Ovary (tissue), 9 donors: Measurements from ENCODE around the gene SERPINB6. TPM values are rescaled to one million over a fixed set of nuclear protein-coding genes. Genes with fewer than 3 reads are reported as not detected.

ENCODE experiments used
- DNase-seq, 5 donors: peaks; one replicate each; pipeline ENCODE4 v3.0.0-alpha.2; 2019 to 2020
- H3K27ac ChIP-seq, 2 donors: fragments of 200-600 bp; one replicate each; pipeline versions ENCODE4 v1.5.1 to v1.8.0; 2019 to 2022
- H3K27me3 ChIP-seq: fragments of 200-600 bp; one replicate; pipeline ENCODE4 v1.8.0; 2022
- H3K36me3 ChIP-seq: fragments of 200-600 bp; sonication (generic); one replicate; pipeline ENCODE4 v1.5.1; 2019
- H3K4me1 ChIP-seq: one replicate; pipeline ENCODE4 v1.8.1; 2013; ENCODE audit warnings: mild to moderate bottlenecking, moderate library complexity; ENCODE audit not compliant: insufficient read depth
- H3K4me3 ChIP-seq: fragments of 200-600 bp; sonication (generic); one replicate; pipeline ENCODE4 v1.5.1; 2017
- H3K9me3 ChIP-seq, 2 donors: fragments of 200-600 bp in 1 of 2; sonication (generic) in 1 of 2; one replicate each; pipeline versions ENCODE4 v1.5.1 to v1.8.1; 2013 to 2019; ENCODE audit warnings: mild to moderate bottlenecking in 1 of 2, moderate library complexity in 1 of 2
- EP300 ChIP-seq: sonication (generic); formaldehyde crosslinking; IDR thresholded peaks from one replicate; pipeline ENCODE4 v1.6.1; 2017; ENCODE audit warnings: antibody characterized with exemption
- POLR2A ChIP-seq: fragments of 450-650 bp; IDR thresholded peaks from one replicate; pipeline ENCODE4 v1.6.1; 2017; ENCODE audit warnings: antibody characterized with exemption, mild to moderate bottlenecking, moderate library complexity
- WGBS, 3 donors: extraction: QIAGEN DNeasy Blood & Tissue Kit in 1 of 3; methylation state at CpG; one replicate each; pipeline versions ENCODE4 v1.1.5 to v1.1.7; 2013 to 2017; 5-methylcytosine and 5-hydroxymethylcytosine counted together
- intact Hi-C, 4 donors: fragments of 100-400 bp; cut with DNase I; formaldehyde crosslinking; loops; one replicate each; pipeline versions ENCODE4 v1.11.0 to v1.15.1; 2022 to 2023
- polyA plus RNA-seq, 2 donors: library from polyadenylated mRNA; stranded (reverse); fragments of 200-250 nt in 1 of 2; fragments of 350-450 nt in 1 of 2; fragmentation: Illumina TruSeq in 1 of 2; extraction: RNeasy Lipid Tissue Mini Kit (QIAGEN cat#74804) in 1 of 2; gene quantifications; one replicate each; pipeline ENCODE4 v1.2.3, GENCODE V29; 2013 to 2014
- total RNA-seq, 7 donors: library from RNA; depleted of rRNA in 2 of 7; stranded (reverse); fragments of >200 nt in 2 of 7; fragmentation: NEBNext Ultra II Directional in 3 of 7; extraction: Animal tissue kit (Norgen Biotek cat#: 25700) in 3 of 7; gene quantifications; one replicate each; pipeline versions ENCODE4 v1.1.0 to v1.2.4, GENCODE V29; 2016 to 2023
- TF ChIP-seq, protein P1 (sequence below), 3 donors: fragments of 450-650 bp in 2 of 3; fragments of 200-600 bp in 1 of 3; IDR thresholded peaks; one replicate each; pipeline versions ENCODE4 v1.5.1 to v1.8.0; 2016 to 2022; ENCODE audit warnings: antibody characterized with exemption in 3 of 3, mild to moderate bottlenecking in 1 of 3
- donor health status: DM: no; HTN: no; CAD: no; lungs with moderate emphysema.
- donor health status: DM: no; HTN: no; CAD: no.
- donor health status: Bipolar disorder and iron deficiency.
- donor health status: DM: yes; HTN: yes; CAD: no.
- donor health status: DM: no; HTN: no; CAD: no.
- donor health status: DM: yes; HTN: yes; CAD: no.

SERPINB6 gene
- total and polyA plus RNA-seq, 9 donors = 98.1 to 252 (median 156) TPM

DNA sequence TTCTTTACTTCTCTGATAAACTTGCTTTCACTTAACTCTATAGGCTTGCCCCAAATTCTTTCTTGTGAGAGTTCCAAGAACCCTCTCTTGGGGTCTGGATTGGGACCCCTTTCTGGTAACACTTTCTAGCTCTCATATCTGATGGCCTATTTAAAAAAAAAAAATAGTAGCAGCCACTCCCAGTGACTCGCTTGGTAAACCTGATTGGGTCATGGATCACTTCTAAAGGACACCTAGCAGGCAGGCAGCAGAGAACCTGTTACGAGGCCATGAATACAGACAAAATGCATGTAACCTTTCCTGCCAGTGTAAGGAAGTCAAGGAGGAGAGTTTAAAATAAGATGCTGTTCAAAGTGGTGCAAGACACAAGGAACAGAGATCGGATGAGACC is 9.1 kb upstream of the SERPINB6 start:
- WGBS, 3 donors = 94 to 96% (median 94%) methylated on average over 3 of the region's 3 CpGs
- Histone ChIP-seq H3K9me3 (no peaks in the 10 kb centered on the region), H3K4me3 (no peak overlapping the region), H3K27ac (no peak overlapping the region), H3K36me3 (no peaks in the 10 kb centered on the region), H3K27me3 (no peaks in the 10 kb centered on the region), H3K4me1 (peaks cover 6% of the 10 kb centered on the region)
- TF ChIP-seq, protein P1, sequence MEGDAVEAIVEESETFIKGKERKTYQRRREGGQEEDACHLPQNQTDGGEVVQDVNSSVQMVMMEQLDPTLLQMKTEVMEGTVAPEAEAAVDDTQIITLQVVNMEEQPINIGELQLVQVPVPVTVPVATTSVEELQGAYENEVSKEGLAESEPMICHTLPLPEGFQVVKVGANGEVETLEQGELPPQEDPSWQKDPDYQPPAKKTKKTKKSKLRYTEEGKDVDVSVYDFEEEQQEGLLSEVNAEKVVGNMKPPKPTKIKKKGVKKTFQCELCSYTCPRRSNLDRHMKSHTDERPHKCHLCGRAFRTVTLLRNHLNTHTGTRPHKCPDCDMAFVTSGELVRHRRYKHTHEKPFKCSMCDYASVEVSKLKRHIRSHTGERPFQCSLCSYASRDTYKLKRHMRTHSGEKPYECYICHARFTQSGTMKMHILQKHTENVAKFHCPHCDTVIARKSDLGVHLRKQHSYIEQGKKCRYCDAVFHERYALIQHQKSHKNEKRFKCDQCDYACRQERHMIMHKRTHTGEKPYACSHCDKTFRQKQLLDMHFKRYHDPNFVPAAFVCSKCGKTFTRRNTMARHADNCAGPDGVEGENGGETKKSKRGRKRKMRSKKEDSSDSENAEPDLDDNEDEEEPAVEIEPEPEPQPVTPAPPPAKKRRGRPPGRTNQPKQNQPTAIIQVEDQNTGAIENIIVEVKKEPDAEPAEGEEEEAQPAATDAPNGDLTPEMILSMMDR (IDR thresholded peaks at IDR 0.05) = no peak
- no peak for TF ChIP-seq EP300
- no peak for TF ChIP-seq POLR2A
- intact Hi-C loops = no loop called here
- DNase-seq = no peak

DNA sequence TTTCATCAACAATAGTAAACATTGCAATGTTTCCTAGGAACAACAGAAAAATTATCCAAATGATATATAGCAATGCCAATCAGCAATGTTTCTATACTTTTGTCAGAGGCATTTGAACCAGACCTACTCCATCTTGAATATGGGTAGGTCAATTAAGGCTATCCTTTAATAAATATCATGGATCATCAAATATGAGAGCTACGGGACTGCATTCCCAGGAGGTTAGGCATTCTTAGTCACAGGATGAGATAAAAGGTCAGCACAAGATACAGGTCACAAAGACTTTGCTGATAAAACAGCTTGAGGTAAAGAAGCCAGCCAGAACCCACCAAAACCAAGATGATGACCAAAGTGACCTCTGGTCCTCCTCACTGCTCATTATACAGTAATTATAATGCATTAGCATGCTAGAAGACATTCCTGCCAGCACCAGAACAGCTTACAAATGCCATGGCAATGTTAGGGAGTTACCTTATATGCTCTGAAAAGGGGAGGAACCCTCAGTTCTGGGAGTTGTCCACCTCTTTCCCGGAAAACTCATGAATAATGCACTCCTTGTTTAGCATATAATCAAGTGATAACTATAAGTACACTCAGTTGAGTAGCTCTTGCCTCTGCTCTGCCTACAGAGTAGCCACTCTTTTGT is 8.6 kb upstream of the SERPINB6 start:
- Histone ChIP-seq H3K9me3 (no peaks in the 10 kb centered on the region), H3K4me1 (peaks cover 6% of the 10 kb centered on the region), H3K36me3 (no peaks in the 10 kb centered on the region), H3K27me3 (no peaks in the 10 kb centered on the region), H3K4me3 (no peak overlapping the region), H3K27ac (no peak overlapping the region)
- DNase-seq = no peak
- 46 to 51% (median 47%) methylated on average over 2 of the region's 2 CpGs for WGBS, 3 donors
- TF ChIP-seq POLR2A (no peak), EP300 (no peak)
- TF ChIP-seq, protein P1 (IDR thresholded peaks at IDR 0.05) = no peak
- intact Hi-C loops = no loop called here

- WGBS, 3 donors = 29 to 49% (median 49%) methylated on average over 4 of the region's 4 CpGs
- Histone ChIP-seq H3K4me1 (peaks cover 6% of the 10 kb centered on the region), H3K27ac (peak overlapping the region in 1 of 2 donors; percentile 62)
Measured at GRCh38 chr6:2978923-2979322, 7.6 kb upstream of the SERPINB6 start.

GRCh38 chr6:2977799-2978590 is 6.6 kb upstream of the SERPINB6 start:
- TF ChIP-seq, protein P1 (IDR thresholded peaks at IDR 0.05) = no peak
- TF ChIP-seq POLR2A (no peak), EP300 (no peak)
- Histone ChIP-seq H3K4me1 (peaks cover 8% of the 10 kb centered on the region), H3K4me3 (no peak overlapping the region), H3K27ac (peak overlapping the region; percentile 16 to 62), H3K36me3 (no peaks in the 10 kb centered on the region), H3K9me3 (no peaks in the 10 kb centered on the region), H3K27me3 (no peaks in the 10 kb centered on the region)
- intact Hi-C loops = no loop called here
- DNase-seq = no peak
- WGBS, 3 donors = 13 to 32% (median 25%) methylated on average over 3 of the region's 3 CpGs

More at GRCh38 chr6:2978923-2979322, 7.6 kb upstream of the SERPINB6 start:
- H3K9me3 ChIP-seq = no peaks in the 10 kb centered on the region
- TF ChIP-seq, protein P1 (IDR thresholded peaks at IDR 0.05) = no peak
- TF ChIP-seq POLR2A = no peak
- no peak for TF ChIP-seq EP300
- DNase-seq = no peak
- no peak overlapping the region for H3K4me3 ChIP-seq
- intact Hi-C loops = no loop called here
- H3K36me3 ChIP-seq = no peaks in the 10 kb centered on the region
- H3K27me3 ChIP-seq = no peaks in the 10 kb centered on the region
